ENCODE results near the gene POU3F3. TPM values are rescaled to one million over a fixed set of nuclear protein-coding genes. Genes with fewer than 3 reads are reported as not detected.

Gene POU3F3
- total RNA-seq, result not detected

DNA sequence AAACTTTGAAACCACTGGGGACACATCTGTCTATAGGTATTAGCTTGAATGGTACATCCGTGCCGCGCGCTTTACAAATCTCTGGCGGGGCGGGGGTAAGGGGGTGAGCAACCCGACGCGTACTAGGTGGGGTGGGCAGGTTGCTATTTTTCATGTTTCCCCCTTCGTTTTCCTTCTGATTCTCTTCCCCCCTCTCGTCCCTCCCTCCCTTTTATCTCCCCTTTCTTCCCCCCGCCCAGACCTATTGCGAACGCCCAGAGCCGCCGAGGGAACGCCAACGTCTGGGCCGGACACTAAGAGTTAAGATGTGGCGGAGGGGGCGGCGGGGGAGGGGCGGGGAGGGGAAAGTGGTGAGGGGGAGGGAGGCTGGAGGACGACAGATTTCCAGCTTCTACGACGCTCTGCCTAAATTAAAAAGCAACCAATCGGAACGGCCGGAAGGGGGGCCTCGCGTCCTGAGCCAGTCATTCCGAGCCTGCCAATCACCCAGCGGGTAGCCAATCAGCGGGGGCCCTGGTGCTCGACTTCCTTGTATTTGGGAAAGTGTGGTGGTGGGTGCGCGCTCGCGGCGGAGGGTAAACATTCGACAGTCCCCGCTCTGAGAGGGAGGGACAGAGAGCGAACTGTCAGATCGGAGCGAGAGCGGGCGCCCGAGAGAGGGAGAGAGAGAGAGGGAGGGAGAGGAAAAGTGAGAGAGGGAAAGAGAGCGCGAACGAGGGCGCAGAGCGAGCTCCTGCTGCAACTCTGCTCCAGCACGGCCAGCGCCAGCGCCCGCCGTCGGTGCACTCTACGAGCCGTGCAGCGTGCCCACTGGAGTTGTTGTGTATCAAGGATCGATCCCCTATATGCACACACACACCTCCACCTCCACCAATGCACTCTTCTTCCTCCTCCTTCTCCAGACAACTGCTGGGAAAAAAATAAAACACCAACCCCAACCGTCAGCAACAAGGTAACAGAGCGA, at the start of gene POU3F3:
POU3F3 (plus strand) TSS at position 582 of the 964 bp plus-strand sequence. CDS start 1,396 bp downstream, outside the sequence.
- DNase-seq (ENCODE audit: low spot score), result no peak
- ATAC-seq (ENCODE audit: low FRiP score), result no peak
- TF ChIP-seq, protein P1, sequence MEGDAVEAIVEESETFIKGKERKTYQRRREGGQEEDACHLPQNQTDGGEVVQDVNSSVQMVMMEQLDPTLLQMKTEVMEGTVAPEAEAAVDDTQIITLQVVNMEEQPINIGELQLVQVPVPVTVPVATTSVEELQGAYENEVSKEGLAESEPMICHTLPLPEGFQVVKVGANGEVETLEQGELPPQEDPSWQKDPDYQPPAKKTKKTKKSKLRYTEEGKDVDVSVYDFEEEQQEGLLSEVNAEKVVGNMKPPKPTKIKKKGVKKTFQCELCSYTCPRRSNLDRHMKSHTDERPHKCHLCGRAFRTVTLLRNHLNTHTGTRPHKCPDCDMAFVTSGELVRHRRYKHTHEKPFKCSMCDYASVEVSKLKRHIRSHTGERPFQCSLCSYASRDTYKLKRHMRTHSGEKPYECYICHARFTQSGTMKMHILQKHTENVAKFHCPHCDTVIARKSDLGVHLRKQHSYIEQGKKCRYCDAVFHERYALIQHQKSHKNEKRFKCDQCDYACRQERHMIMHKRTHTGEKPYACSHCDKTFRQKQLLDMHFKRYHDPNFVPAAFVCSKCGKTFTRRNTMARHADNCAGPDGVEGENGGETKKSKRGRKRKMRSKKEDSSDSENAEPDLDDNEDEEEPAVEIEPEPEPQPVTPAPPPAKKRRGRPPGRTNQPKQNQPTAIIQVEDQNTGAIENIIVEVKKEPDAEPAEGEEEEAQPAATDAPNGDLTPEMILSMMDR (IDR thresholded peaks at IDR 0.05), result no peak

- ATAC-seq (ENCODE audit: low FRiP score), result no peak
- TF ChIP-seq, protein P1 (IDR thresholded peaks at IDR 0.05), result no peak
- no peak for DNase-seq (ENCODE audit: low spot score)
These were observed 49.6 kb upstream of the POU3F3 start for GRCh38 chr2:104804148-104804890.

DNA sequence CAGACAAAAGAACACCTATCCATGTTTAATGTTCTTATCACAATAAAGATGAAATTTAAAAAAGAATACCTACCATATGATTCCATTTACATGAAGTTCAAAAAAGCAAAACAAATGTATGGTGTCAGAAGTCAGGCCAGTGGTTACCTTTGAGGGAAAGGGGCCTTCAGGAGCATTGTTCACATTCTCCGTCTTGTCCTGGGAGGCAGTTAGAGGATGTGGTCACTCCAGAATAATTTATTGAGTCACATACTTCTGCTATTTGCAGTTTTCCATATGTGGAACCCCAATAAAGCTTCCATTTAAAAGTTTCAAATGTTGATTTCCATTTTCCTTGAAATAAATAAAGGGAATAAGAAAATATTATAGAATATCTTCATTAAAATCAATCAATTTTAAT, 41.6 kb upstream of the POU3F3 start:
- ATAC-seq (ENCODE audit: low FRiP score) (no peak), DNase-seq (ENCODE audit: low spot score) (no peak)
- TF ChIP-seq, protein P1 (IDR thresholded peaks at IDR 0.05), result no peak

DNA sequence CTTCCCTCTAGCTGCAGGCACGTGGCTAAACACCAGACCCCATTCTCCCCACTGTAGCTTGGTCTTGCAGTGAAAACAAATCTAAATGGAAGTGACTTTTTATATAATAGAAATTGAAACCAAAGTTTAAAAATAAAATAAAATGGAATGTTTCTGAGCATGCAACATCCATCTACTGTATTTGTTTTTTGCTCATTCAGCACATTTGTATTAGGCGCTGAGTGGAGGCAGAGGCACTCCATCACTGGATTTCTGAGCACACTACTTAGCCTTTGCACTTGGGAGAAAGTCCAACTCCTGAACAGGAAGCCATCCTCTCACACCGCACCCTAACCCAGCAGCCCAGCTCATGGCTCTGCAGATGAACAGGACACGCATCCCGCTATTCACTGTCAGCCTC, 37.8 kb upstream of the POU3F3 start:
- no peak for DNase-seq (ENCODE audit: low spot score)
- TF ChIP-seq, protein P1 (IDR thresholded peaks at IDR 0.05), result no peak
- ATAC-seq (ENCODE audit: low FRiP score), result no peak

GRCh38 chr2:104818264-104818663, 35.7 kb upstream of the POU3F3 start:
- DNase-seq (ENCODE audit: low spot score), result no peak
- TF ChIP-seq, protein P1 (IDR thresholded peaks at IDR 0.05), result no peak

DNA sequence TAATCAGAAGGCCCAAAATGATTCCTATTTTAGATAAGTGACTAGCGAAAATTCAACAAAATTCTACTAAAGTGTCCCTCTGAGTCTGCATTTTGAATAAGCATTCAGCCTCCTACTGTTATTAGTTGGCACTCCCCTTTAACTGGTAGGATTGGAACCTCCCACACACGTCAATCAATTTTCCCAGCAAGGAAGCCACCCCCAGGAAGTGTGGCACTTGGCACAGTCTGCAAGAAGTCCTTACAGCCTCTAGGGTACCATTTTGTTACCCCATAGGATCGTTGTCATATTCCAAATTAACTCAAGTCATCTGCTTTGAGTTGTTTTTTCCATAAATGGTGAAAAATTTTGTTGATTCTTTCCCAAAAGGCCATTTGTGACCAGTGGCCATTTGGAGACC, 33.8 kb upstream of the POU3F3 start:
- ATAC-seq (ENCODE audit: low FRiP score), result no peak
- TF ChIP-seq, protein P1 (IDR thresholded peaks at IDR 0.05), result no peak
- DNase-seq (ENCODE audit: low spot score), result no peak

More at GRCh38 chr2:104818264-104818663, 35.7 kb upstream of the POU3F3 start:
- no peak for ATAC-seq (ENCODE audit: low FRiP score)

Data from omental fat pad (tissue), 4 donors.